Mesothelial cell of epicardium (in vitro differentiated cells): Measurements from ENCODE around the gene GSG1L. TPM values are rescaled to one million over a fixed set of nuclear protein-coding genes. Genes with fewer than 3 reads are reported as not detected.
A peak's percentile ranks its signal among the peaks of the same experiment; 100 is the strongest.

Source experiments
- DNase-seq, 2 experiments: peaks; one replicate each; pipeline ENCODE4 v3.0.0; 2021; ENCODE audit warnings: low spot score in 2 of 2; ENCODE audit not compliant: unreplicated experiment in 2 of 2
- H3K27ac Mint-ChIP-seq: 2 replicates; pipeline ENCODE4 v1.8.0; 2021; ENCODE audit warnings: mixed read lengths
- H3K27me3 Mint-ChIP-seq: 2 replicates; pipeline ENCODE4 v1.8.0; 2021; ENCODE audit warnings: low read depth, mixed read lengths
- H3K36me3 Mint-ChIP-seq: 2 replicates; pipeline ENCODE4 v1.8.0; 2021; ENCODE audit warnings: mixed read lengths
- H3K4me1 Mint-ChIP-seq: 2 replicates; pipeline ENCODE4 v1.8.0; 2021; ENCODE audit warnings: mixed read lengths
- H3K4me3 Mint-ChIP-seq: 2 replicates; pipeline ENCODE4 v1.8.0; 2021; ENCODE audit warnings: mild to moderate bottlenecking, moderate library complexity, mixed read lengths
- H3K9me3 Mint-ChIP-seq: 2 replicates; pipeline ENCODE4 v1.8.0; 2021; ENCODE audit warnings: mixed read lengths
- total RNA-seq: library from RNA; stranded (reverse); gene quantifications from 3 replicates; pipeline ENCODE4 v1.2.1, GENCODE V29; 2021
- TF ChIP-seq, protein P1 (sequence below): fragments of 200-600 bp; sonication (generic); IDR thresholded peaks from one replicate; pipeline ENCODE4 v1.5.0; 2021; ENCODE audit warnings: antibody characterized with exemption; ENCODE audit not compliant: unreplicated experiment

Gene GSG1L
- total RNA-seq, 1 donor from 2014 or later: 1.7 TPM

DNA sequence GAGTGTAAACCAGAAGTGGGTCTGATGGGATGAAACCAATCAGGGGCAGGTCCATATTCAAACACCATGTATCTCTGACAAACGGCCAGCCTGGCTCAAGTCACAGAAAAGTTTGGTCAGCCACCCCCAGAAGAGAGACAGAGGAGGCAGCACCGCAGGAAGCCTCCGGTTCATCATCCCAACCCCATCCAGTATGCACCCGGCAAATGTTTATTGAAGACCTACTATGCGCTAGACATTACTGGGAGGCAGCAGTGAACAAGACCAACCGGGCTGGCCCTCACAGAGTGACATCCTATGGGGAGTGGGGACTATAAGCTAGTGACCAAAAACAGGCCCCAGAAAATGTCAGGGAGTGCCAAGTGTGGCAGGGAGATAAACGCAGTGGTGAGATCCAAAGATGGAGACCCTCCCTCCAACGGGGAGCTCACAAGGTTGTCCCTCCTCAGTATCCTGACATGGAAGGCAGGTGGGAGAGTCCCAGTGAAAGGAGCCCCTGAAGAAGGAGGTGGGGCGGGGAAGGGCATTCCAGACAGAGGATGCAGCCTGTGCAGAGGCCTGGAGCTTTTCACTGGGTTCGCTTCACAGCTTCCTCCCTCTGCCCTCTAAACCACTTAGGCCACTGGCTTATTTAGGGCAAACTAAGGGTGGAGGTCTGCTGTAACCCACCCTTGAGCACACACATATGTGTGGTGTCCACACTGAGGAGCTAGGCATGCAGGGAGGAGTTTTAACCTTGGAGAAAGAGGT, 2.0 kb downstream of the GSG1L start:
- no peak for DNase-seq
- TF ChIP-seq, protein P1, sequence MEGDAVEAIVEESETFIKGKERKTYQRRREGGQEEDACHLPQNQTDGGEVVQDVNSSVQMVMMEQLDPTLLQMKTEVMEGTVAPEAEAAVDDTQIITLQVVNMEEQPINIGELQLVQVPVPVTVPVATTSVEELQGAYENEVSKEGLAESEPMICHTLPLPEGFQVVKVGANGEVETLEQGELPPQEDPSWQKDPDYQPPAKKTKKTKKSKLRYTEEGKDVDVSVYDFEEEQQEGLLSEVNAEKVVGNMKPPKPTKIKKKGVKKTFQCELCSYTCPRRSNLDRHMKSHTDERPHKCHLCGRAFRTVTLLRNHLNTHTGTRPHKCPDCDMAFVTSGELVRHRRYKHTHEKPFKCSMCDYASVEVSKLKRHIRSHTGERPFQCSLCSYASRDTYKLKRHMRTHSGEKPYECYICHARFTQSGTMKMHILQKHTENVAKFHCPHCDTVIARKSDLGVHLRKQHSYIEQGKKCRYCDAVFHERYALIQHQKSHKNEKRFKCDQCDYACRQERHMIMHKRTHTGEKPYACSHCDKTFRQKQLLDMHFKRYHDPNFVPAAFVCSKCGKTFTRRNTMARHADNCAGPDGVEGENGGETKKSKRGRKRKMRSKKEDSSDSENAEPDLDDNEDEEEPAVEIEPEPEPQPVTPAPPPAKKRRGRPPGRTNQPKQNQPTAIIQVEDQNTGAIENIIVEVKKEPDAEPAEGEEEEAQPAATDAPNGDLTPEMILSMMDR: no peak
- Mint-ChIP-seq H3K4me1 (peaks cover under 1% of the 10 kb centered on the region), H3K4me3 (peak overlapping the region; percentile 60), H3K27ac (no peak overlapping the region), H3K9me3 (no peaks in the 10 kb centered on the region), H3K27me3 (peaks cover 88% of the 10 kb centered on the region), H3K36me3 (no peaks in the 10 kb centered on the region)

DNA sequence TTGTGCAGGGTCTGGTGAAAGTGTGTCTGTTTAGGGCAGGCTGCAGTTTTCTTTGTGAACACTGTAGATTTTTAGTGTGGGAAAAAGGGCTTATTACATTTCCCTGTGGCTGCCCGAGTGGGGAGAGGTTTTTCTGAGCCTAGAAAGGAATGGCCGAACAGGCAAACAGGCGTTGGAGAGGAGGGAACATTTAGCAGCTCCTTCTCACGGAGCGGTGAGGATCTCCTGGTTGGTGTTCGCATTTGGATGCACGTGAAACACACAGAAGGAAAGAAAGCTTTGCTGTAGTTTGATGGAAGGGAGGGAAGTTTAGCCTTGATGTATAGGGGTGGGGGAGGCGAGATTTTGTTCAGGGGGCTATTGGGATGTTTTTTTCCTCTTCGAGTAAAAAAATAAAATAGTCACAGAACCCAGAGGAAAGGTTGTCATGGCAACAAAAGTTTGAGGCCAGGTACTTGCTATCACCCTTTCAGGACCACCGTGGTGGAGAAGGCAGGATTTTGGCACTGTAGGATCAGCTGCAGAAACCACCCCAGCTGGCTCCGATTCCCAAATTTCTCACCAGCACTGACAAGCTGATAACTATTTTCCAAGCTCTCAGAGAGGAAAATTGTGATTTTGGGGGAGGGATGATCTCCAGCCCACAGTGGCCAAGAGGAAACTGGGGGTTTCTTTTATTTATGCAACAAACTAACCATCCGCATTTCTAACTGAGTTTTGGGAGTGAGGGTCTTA, 3.5 kb downstream of the GSG1L start:
- H3K4me1 Mint-ChIP-seq: no peaks in the 10 kb centered on the region
- no peak overlapping the region for H3K27ac Mint-ChIP-seq
- TF ChIP-seq, protein P1: no peak
- H3K27me3 Mint-ChIP-seq: peaks cover 79% of the 10 kb centered on the region
- no peak for DNase-seq
- H3K9me3 Mint-ChIP-seq: no peaks in the 10 kb centered on the region
- H3K36me3 Mint-ChIP-seq: no peaks in the 10 kb centered on the region
- no peak overlapping the region for H3K4me3 Mint-ChIP-seq

DNA sequence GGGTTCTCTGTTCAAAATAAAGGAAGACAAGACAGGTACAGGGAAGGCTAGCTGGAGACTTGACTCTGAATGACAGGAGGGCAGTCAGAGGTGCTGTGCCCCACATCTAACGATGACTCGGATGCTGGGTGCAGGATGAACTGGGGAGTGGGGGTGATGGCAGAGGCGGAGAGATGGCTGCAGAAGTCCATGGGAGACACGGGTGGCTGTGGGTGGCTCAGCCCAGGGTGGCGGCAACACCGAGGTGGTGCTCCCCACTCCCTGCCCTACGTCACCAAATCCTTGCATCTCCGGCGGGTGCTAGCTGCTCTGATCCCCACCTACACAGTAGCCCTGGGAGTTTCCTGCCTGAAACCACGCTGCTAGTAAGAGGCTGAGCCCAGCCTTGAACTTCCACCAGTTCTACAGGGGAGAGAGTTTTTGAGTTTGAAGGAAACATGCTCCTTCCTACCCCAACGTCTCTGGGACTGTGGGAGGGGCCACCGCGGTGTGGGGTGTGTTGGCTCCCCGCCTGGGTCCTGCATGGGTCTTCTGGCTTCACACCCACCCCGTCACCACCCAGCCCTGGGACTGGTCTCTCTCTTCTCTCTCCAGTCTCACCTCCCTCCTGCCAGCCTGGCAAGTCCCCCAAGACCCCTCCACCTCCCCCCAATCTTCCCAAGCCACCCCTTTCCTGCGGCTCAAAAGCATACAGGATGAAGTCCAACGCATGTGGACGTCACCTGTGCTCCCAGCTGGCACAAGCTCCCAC, 4.5 kb downstream of the GSG1L start:
- H3K9me3 Mint-ChIP-seq: no peaks in the 10 kb centered on the region
- H3K4me1 Mint-ChIP-seq: no peaks in the 10 kb centered on the region

DNA sequence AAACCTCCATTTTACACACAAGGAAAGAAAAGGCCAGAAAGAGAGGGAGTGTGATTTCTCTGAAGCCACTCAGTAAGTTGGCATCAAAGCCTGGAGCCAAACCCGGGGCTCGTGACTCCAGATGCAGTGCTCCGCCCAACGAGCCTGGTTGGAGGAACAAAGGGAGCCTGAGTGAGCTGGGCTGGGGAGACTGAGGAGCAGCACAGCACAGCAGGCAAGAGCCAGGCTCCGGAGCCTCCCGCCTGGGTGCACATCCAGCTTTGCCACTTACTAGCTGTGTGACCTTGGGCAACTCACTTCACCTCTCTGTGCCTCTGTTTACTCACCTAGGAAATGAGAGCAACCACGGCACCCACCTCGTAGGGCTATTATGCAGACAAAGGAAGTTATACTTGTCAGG, 5.6 kb downstream of the GSG1L start:
- H3K9me3 Mint-ChIP-seq: no peaks in the 10 kb centered on the region
- TF ChIP-seq, protein P1: no peak
- peaks cover 3% of the 10 kb centered on the region for H3K4me1 Mint-ChIP-seq
- DNase-seq: no peak
- H3K27me3 Mint-ChIP-seq: peaks cover 74% of the 10 kb centered on the region
- H3K27ac Mint-ChIP-seq: no peak overlapping the region
- no peaks in the 10 kb centered on the region for H3K36me3 Mint-ChIP-seq
- no peak overlapping the region for H3K4me3 Mint-ChIP-seq

More for the DNA sequence above, 4.5 kb downstream of the GSG1L start:
- no peak for DNase-seq
- Mint-ChIP-seq H3K27ac (no peak overlapping the region), H3K27me3 (peaks cover 73% of the 10 kb centered on the region), H3K36me3 (no peaks in the 10 kb centered on the region), H3K4me3 (no peak overlapping the region)
- TF ChIP-seq, protein P1: no peak

DNA sequence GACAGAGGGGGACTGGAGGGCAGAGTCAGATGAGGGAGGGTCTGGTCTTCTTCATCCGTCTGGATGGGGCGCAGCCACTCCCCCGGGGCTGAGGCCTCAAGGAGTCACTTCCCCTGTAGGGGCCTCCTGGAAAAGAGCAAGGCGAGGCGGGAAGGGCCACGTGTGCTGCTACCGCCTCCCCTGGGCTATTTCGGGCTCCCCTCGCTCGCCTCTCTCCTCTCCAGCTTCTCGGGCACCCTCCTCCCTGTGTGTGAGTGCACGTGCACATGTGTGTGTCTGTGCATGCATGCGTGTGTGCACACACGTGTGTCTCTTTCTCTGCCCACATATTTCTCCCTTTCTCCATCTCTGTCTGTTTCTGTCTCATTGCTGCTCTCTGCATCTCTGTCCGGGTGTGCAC, 10.1 kb downstream of the GSG1L start:
- Mint-ChIP-seq H3K27ac (no peak overlapping the region), H3K36me3 (no peaks in the 10 kb centered on the region), H3K4me1 (peaks cover 3% of the 10 kb centered on the region), H3K9me3 (peaks cover 5% of the 10 kb centered on the region), H3K27me3 (peaks cover 39% of the 10 kb centered on the region), H3K4me3 (no peak overlapping the region)
- DNase-seq: no peak
- TF ChIP-seq, protein P1: no peak
